ENCODE data around the gene TAF4. TPM values are rescaled to one million over a fixed set of nuclear protein-coding genes. Genes with fewer than 3 reads are reported as not detected.
"Not testable (repeated sequence)": the region's sequence is repeated elsewhere in the genome, so short reads cannot be mapped to it uniquely, and the experiment has no call there.

The TAF4 gene
- total RNA-seq, 1 donor from 2014 or later: 9.6 TPM

- Histone ChIP-seq H3K4me3 (no peak overlapping the region), H3K36me3 (peaks cover 0 to 4% of the 10 kb centered on the region in 2 donors), H3K27me3 (no peaks in the 10 kb centered on the region), H3K9me3 (no peaks in the 10 kb centered on the region), H3K27ac (no peak overlapping the region), H3K4me1 (no peaks in the 10 kb centered on the region)
- TF ChIP-seq POLR2AphosphoS5 (IDR thresholded peaks at IDR 0.05; ENCODE audit: insufficient read depth in 1 of 2, low read depth in 1 of 2) (no peak), POLR2A (IDR thresholded peaks at IDR 0.05) (no peak), CTCF (IDR thresholded peaks at IDR 0.05) (no peak)
- no peak for DNase-seq (ENCODE audit: extremely low spot score in 2 of 2)
- intact Hi-C loops (cut with DNase I): no loop called here
Measured at GRCh38 chr20:61983965-61984364, 81.7 kb downstream of the TAF4 start.

- no peak overlapping the region for H3K4me3 ChIP-seq
- no peaks in the 10 kb centered on the region for H3K27me3 ChIP-seq
- no peak overlapping the region for H3K27ac ChIP-seq
- no peaks in the 10 kb centered on the region for H3K4me1 ChIP-seq
- intact Hi-C loops (cut with DNase I): no loop called here
- H3K36me3 ChIP-seq: peaks cover 0 to under 1% of the 10 kb centered on the region in 2 donors
- H3K9me3 ChIP-seq: no peaks in the 10 kb centered on the region
- DNase-seq (ENCODE audit: extremely low spot score in 2 of 2): no peak
- no peak for TF ChIP-seq POLR2A (IDR thresholded peaks at IDR 0.05)
- TF ChIP-seq CTCF (IDR thresholded peaks at IDR 0.05): no peak
- TF ChIP-seq POLR2AphosphoS5 (IDR thresholded peaks at IDR 0.05; ENCODE audit: insufficient read depth in 1 of 2, low read depth in 1 of 2): no peak
Measured at GRCh38 chr20:61982951-61983315, 82.7 kb downstream of the TAF4 start.

DNA sequence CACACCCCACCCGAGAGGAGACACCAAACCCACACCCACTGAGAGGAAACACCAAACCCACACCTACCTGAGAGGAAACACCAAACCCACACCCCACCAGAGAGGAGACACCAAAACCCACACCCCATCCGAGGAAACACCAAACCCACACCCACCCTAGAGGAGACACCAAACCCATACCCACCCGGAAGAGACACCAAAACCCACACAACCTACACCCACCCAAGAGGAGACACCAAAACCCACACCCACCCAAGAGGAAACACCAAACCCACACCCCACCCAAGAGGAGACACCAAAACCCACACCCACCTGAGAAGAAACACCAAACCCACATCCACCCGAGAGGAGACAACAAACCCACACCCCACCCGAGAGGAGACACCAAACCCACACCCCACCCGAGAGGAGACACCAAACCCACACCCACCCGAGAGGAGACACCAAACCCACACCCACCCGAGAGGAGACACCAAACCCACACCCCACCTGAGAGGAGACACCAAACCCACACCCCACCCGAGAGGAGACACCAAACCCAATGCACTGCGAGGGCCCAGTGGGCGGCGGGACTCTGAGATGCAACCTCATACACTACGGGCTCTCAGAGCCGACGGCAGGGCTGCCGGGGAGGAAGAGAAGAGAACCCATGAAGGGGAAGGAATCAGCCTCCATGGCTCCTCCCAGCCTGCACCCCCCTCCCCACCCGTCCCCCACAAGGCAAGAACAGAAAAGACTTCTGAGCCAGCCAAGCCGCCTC lies 83.3 kb downstream of the TAF4 start:
- Histone ChIP-seq H3K36me3 (peaks cover 0 to under 1% of the 10 kb centered on the region in 2 donors), H3K9me3 (no peaks in the 10 kb centered on the region), H3K4me1 (no peaks in the 10 kb centered on the region), H3K4me3 (no peak overlapping the region), H3K27me3 (no peaks in the 10 kb centered on the region), H3K27ac (no peak overlapping the region)
- intact Hi-C loops (cut with DNase I): no loop called here
- TF ChIP-seq POLR2A (IDR thresholded peaks at IDR 0.05) (no peak), CTCF (IDR thresholded peaks at IDR 0.05) (no peak), POLR2AphosphoS5 (IDR thresholded peaks at IDR 0.05; ENCODE audit: insufficient read depth in 1 of 2, low read depth in 1 of 2) (no peak)
- DNase-seq (ENCODE audit: extremely low spot score in 2 of 2): no peak

DNA sequence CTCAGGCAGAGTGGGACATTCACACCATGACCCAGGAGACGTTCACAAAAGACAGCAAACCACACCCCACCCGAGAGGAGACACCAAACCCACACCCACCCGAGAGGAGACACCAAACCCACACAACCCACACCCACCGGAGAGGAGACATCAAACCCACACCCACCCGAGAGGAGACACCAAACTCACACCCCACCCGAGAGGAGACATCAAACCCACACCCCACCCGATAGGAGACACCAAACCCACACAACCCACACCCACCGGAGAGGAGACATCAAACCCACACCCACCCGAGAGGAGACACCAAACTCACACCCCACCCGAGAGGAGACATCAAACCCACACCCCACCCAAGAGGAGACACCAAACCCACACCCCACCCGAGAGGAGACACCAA lies 84.0 kb downstream of the TAF4 start:
- H3K36me3 ChIP-seq; H3K27me3 ChIP-seq; DNase-seq (ENCODE audit: extremely low spot score in 2 of 2); H3K4me3 ChIP-seq; H3K9me3 ChIP-seq; H3K27ac ChIP-seq; intact Hi-C loops (cut with DNase I); H3K4me1 ChIP-seq: not testable (repeated sequence)

GRCh38 chr20:61980647-61981583 lies 84.8 kb downstream of the TAF4 start:
- H3K27ac ChIP-seq: no peak overlapping the region
- no peak for DNase-seq (ENCODE audit: extremely low spot score in 2 of 2)
- no peaks in the 10 kb centered on the region for H3K9me3 ChIP-seq
- no peaks in the 10 kb centered on the region for H3K27me3 ChIP-seq
- H3K4me3 ChIP-seq: no peak overlapping the region
- no peaks in the 10 kb centered on the region for H3K4me1 ChIP-seq
- no peak for TF ChIP-seq POLR2A (IDR thresholded peaks at IDR 0.05)
- TF ChIP-seq CTCF (IDR thresholded peaks at IDR 0.05): peak in 1 of 3 experiments; percentile 21
- intact Hi-C loops (cut with DNase I): no loop called here
- peaks cover 0 to 8% of the 10 kb centered on the region in 2 donors for H3K36me3 ChIP-seq

Measured in vagina (tissue), 2 donors.